Measurements from ENCODE around the gene GPR142.

The GPR142 gene

DNA sequence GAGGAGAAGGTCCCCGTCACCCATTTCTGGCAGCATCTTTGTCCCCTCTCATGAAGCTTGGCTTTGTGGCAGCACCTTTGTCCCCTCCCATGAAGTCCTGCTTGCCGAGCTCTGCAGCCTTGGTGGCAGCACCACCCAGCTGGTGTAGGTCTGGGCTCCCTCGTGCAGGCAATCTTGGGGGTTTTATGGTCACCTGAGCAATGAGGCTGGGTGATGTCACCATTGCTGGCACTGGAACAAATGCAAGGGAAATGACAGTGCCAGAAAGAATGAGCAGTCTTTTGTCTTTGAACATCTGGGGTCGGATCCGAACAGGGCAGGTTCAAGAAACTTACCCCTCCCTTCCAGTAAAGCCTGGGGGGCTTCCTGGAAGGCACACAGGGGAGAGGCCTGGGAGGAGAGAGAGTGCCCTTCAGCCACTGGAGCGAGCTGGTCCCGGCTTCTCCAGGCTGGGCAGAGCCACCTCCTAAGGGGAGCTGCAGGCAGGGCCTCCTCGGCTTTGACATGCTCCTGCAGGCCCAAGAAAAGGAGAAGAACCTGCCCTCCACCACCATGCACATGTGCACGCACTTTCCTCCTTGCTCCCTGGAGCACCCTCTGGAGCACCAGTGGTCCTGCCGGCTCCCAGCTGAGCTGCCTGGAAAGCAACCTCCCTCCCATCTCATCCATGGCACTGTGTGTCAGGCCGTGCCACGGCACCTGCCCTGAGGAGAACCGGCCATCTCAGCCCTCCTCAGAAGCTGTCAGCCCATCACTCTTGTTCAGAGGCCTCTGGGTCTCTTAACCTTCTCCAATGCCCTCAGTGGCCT is 21.7 kb upstream of the GPR142 start:
- no peak for DNase-seq

DNA sequence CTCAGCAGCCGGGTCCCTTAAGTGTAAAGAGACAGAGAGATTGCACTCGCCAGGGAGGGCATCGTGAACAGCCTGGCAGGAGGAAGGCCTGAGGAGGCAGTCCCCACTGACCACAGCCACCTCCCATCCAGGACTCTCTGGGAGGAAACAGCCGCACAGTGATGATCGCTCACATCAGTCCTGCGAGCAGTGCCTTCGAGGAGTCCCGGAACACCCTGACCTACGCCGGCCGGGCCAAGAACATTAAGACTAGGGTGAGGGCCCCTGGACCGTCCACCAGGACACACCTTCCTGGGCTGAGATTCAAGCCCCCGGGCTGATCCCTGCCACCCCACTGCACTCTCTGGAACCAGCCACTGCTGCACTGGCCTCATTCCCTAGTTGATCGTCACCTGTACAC is 19.7 kb upstream of the GPR142 start:
- no peak for DNase-seq

DNA sequence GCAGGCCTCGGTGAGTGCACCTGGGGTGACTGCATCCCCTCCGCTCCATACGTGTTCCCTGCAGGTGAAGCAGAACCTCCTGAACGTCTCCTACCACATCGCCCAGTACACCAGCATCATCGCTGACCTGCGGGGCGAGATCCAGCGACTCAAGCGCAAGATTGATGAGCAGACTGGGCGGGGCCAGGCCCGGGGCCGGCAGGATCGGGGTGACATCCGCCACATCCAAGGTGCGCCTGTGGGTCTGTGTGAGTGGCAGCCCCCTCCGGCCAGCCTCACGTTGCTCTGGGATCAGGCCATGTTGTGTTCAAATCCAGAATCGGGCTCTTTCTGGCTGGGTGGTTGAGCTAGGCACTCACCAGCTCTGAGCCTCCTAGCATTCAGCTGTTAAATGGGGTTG is 18.2 kb upstream of the GPR142 start:
- DNase-seq: no peak

DNA sequence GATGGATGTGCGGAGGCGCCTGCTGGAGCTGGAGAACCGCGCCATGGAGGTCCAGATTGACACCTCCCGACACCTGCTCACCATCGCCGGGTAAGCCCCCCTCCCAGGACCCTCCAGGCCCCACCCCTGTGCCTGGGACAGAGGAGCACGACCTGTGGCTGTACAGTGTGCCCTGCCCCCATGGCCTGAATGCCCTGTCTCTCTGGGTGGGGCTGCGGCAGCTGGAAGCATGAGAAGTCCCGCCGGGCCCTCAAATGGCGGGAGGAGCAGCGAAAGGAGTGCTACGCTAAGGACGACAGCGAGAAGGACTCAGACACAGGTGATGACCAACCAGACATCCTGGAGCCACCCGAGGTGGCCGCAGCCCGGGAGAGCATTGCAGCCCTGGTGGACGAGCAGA is 16.8 kb upstream of the GPR142 start:
- DNase-seq: no peak

DNA sequence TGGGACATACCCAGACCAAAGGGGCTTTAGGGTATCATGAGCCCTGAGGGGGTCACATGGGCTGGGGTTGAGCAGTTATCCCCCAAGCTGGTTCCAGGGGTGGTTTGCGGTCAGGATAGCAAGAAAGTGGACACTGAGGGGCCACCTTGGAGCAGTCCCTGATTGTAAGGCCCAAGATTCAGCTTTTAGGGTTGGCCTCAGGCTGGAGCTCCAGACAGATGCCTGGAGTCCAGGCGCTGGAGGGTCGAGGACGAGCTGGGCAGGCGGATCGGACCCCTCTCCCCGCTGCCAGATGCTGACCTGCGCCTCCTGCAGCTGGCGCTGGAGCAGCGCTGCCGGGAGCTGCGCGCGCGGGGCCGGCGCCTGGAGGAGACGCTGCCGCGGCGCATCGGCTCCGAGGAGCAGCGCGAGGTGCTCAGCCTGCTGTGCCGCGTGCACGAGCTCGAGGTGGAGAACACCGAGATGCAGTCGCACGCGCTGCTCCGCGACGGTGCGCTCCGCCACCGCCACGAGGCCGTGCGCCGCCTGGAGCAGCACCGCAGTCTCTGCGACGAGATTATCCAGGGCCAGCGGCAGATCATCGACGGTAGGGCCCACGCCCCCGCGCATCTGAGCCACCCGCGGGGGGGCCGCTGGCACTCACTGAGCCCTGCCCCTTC is 15.6 kb upstream of the GPR142 start:
- no peak for DNase-seq

DNA sequence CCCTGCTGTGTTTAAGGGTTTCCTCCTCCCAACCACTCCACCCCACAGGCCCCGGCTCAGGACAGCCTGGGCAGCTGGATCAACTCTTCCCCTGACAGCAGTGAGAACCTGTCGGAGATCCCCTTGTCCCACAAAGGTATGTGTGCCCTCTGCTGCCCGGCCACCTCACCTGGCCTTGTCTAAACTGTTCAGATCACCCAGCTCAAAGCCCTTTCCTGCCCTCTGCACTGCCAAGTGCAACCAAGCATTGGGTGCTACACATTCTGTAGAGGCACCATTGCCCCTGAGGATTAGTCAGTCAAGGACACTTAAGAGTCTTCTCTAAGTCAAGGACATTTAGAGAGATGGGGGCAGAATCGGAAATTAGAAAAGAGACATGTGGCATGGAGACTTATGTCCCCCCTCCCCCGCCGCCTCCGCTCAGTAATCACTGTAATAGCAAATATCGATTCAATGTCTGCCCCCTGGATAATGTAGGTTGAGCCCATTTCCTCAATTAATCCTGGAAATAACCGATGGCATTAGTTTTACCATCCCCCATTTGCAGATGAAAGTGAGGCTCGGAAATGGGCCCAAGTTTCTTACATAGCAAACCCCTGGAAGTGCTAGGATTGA is 13.8 kb upstream of the GPR142 start:
- DNase-seq: no peak

DNA sequence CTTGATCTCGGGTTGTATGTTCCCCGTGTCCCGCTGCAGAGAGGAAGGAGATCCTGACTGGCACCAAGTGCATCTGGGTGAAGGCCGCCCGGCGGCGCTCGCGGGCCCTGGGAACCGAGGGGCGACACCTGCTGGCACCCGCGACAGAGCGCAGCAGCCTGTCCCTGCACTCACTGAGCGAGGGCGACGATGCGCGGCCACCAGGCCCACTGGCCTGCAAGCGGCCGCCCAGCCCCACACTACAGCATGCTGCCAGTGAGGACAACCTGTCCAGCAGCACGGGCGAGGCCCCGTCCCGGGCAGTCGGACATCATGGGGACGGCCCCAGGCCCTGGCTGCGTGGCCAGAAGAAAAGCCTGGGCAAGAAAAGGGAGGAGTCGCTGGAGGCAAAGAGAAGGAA is 13.2 kb upstream of the GPR142 start:
- no peak for DNase-seq

DNA sequence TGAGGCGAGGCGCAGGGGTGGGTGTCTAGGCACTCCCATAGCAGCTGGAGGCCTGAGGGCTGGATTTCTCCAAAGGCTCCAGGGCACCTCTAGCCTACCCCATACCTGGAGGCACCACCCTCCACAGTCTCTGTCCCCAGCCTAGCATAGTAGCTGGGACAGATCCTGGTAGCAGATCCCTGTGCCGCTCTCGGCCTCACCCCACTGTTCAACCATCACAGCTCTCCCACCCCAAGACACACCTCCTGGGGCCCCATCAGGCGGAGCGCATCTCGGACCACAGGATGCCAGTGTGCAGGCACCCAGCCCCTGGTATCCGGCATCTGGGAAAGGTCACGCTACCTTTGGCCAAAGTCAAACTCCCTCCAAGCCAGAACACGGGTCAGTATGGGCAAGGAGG is 12.7 kb upstream of the GPR142 start:
- no peak for DNase-seq

DNA sequence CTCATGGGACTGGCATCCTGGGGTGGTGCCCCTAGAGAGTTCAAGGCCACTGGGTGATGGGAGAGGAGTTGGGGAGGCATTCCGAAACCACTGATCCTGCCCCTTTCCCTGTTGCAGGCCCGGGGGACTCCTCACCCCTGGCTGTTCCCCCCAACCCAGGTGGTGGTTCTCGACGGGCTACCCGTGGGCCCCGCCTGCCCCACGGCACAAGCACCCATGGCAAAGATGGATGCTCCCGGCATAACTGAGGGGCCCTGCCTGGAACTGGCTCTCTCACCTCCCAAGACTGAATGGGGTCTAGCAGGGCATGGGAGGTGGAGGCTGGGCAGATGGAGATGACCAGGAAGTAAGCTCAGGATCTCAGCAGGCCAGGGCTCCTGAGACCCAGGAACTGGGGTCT is 12.2 kb upstream of the GPR142 start:
- no peak for DNase-seq

DNA sequence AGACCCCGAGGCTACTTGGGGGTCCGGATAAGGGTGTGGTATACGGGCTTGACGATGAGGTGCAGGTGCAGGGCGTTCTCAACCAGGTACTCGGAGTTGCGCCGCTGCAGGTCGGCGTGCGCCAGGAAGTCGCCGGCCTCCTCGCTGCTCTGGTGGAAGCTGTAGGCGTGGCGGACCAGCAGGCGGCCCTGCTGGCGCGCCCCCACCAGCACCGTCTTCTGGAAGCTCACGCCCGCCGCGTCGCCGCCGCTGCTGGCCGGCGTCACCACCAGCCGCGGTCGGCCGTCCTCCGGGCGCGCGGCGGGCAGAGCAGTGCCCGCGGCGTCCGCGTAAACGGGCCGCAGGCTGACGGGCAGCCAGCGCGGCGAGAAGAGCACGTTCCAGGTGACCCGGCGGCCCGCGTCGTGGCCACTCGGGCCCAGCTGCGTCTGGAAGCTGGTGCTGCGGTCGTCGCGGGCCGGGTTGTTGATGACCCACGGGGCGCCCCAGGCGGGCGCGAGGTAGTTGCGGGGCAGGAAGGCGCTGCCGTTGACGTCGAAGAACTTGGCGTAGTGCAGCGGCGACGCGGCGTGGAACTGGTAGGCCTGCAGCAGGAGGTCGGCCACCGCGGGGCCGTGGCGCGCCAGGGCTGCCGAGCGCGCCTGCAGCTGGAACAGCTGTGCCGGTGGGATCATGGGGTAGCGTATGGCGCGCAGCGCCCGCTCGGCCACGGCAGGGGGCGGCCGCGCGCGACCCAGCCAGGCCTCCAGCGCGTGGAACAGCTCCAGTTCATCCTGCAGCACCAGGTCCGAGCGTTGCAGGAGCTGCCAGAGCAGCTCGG is 10.4 kb upstream of the GPR142 start:
- no peak for DNase-seq

DNA sequence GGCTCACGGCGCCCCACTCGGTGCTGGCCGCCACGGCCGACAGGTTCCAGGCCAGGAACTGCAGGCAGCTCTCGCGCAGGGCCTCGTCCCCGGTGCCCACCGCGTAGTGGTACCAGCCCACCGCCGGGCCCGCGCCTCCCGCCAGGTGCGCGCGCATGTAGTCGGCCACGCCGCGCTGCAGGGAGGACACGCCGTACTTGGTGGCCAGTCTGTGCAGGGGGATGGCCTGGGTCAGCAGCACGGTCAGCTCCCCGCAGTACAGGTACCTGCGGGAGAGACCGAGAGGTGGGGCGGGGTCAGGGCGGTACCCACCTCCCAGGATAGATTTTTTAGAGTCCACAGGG is 9.9 kb upstream of the GPR142 start:
- no peak for DNase-seq

DNA sequence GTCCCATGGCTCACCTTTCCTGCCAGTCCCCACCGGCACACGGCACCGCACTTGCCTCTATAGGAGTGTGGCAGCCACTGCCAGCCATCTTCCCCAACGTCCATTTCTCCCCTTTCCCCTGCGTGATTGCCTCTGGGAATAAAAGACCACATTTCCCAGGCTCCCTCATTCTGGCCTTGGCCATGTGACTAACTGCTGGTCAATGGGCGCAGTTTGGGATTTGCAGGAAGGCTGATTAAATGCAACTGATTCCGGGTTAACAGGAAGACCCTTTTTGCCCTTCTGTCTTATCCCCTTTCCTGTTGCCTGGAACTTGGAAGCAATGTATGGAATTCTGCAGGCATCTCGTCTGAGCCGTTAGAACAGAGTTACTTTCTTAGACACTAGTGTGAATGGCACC is 8.6 kb upstream of the GPR142 start:
- no peak for DNase-seq

DNA sequence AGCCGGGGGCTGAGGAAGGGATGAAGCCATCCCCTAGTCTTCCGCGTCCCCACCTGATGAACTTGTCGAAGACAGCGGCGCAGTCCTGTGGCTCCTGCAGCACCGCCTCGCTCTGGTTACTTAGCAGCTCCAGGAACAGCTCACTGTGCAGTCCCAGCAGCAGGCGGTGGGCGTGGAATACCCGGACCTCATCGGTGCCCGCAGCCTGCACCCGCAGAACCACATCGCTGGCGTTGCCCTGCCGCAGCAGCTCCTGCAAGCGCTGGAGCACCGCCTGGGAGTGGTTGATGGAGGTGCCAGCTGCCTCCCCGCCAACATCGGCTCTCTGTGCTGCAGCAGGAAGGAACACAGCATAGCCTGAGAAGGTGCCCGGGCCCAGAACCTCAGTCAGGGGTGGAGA is 7.4 kb upstream of the GPR142 start:
- DNase-seq: no peak

DNA sequence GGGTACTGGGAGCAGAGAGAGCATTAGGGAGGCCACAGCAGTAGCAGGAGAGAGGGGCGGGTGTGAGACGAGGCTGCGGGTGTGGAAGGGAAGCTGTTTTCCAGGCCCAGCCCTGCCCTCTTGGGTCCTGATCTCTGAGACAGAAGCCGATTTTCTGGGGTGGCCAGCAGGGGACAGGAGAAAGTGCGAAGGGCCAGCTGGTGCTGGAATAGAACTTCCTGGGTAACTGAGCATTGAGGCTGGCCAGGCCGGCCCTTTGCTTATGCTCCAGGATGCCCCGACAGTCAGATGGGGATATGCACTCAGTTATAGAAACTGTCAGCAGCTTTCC is 6.4 kb upstream of the GPR142 start:
- DNase-seq: no peak

DNA sequence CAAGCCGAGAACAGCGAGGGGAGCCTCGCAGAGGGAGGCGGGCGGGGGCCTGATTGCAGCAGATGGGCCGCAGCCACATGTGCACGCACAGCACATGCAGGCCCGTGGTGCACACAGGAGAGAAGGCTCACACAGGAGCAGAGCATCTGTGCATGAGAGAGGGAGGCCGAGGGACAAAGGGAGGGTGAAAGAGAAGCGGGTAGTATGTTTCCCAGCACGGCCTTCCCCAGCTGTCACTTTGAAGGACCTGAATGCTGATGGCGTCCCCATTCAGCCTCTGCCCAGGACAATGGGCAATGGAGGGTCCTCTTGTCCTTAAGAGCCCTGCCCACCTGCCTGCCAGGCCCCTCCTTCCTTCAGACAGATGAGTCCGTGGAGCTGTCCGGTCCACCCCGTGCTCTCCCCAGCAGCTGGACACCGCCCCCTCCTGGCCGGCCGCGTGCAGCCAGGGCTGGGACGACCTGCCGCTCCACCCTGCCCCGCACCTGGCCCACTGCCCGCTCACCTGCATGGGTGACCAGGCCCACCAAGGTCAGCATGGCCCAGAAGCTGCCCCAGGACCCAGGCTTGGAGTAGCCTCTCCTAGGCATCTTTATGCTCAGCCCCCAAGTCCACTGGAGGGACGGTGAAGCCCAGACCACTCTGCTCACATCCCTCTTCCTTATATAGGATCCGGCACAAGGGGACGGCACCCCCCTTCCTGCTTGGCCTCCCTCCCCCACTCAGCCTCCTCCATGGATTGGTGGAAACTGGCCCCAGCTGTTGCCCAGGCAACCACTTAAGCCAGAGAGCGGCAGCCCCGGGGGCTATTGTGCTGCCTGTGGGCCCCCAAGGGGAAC is 5.9 kb upstream of the GPR142 start, which contains the start of gene BTBD17:
BTBD17 (minus strand) TSS at position 639 of the 839 bp plus-strand sequence; CDS start at position 590, 49 bp downstream.
- peak; percentile 24 for DNase-seq

DNA sequence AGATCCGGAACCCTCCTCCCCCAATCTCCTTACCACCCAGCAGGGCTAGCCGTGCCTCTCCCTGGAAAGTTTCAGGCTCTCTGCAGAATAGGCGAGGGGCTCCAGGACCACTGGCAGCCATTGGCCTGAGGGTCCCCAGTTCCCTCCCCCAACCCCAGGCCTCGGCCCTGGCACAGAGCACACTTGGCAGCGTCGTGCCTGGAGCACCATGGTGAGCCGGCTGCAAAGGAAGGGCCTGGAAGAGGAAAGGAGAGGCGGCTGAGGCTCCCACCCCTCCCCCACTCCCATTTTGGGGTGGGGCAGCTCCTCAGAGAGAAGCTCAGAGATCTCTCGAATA is 5.3 kb upstream of the GPR142 start:
- no peak for DNase-seq

DNA sequence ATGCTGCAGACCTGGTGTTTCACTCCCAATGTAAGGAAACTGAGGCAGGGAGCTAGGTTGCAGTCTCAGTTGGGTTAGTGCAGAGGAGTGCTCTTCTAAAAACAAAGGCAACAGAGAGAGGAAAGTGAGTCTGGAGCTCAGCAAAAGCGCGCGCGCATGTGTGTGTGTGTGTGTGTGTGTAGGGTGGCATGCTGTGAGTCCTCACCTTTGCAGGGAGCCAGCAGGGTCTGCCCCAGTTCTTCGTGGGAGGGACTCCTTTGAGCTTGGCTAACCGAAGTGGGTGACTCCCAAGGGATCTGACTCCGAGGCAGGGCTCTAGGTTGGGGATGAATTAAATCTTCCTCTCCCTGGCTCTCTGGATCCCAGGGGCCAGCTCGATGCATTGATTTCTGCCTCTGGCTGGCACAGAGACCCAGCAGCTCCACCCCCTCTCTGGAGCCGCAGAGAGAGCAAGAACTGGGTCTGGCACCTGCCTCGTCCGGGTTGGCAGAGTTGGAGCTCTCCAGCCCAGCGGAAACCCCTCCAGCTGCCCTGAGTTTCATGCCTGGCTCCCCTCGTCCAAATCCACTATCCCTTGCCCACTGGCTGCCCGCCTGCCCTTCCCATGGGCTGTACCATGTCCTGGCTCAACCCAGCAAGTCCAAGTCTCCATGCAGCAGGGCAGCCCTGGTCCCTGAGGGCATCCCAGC is 4.4 kb upstream of the GPR142 start:
- DNase-seq: no peak

DNA sequence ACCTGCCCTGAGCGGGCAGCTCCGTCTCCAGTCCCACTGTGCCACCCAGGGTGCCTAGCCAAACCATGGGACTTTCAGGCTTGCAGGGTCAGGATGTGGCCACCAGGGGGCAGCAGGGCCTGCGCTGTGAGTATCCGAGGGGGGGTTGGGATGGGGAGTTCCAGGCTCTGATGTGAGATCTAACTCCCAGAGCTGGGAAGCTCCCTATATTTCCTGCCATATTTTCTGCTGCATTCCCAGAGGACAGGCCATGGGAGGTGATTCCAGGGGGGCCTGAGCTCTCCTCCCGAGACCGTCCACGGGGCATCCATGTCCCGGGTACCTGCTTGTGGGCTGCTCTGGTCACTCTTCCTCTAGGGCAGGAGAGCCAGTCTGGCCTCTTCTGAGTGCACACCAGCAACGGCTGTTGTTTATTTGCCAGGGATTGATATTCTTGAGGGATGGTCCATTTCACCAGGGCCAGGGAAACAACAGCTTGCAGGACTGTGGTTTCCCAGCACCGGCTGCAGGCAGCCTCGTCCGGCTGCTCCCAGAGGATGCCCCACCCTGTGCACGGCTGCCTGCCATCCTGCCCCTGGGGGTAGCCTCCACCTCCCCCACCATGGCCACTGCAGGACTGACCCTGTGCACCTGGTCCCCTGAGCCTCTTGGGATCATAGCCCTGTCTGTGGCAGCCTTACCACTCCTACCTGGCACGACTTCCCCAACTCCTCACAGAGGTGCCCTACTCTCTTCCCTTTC is 1.2 kb downstream of the GPR142 start:
- no peak for DNase-seq

DNA sequence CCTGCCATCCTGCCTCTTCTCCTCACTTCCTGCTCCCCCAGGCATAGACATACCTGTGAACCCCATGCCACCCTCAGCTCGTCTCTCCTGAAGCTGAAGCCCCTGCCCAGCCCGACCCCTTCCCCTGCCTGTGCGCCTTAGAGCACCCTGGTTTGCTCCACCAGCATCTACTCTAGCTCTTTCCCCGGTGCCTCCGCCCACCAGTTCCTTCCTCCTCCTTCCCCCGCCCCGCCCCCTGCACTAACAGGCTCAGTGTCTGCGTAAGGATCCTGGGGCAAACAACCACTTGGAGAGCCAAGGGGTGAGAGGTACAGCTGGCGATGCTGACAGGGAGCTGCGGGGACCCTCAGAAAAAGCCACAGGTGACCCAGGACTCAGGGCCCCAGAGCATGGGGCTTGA is 1.9 kb downstream of the GPR142 start:
- DNase-seq: no peak

DNA sequence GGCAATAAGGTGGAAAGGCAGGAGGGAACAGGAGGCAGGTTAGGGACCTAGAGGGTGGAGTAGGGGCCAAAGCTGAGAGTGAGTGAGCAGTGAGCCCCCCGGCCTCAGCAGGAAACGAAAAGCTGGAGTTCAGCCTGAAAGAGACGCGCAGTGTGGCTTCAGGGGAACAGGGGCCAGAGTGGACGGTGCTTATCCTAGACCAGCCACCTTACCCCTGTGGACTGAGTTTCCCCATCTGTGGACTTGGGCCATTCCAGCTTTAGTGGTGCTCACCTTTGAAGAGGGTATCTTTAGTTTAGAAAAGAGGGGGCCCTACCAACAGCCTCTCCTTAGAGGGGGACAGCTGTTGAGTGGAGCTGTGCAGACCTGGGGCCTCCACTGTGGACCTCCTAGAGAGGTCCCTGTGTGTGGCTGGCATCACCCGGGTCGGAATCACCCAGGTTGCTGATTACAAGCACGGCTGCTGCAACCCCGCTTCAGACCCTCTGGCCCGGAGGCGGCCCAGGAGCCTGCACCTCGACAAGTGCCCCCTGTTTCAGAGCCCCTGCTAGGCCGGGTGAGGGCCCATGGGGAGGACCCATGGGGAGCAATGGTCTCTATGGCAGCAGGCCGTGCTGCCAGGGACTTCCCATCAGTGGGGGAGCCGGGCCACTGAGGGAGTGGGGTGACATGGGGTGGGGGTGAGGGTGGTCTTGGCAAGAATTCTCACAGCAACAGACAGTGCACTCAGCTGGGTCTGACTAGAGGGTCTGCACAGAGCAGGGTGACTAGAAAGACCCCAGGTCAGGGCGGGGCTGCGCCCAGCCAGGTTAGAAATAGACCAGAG is 2.6 kb downstream of the GPR142 start:
- DNase-seq: no peak

All from NCI-H748 treated with DMSO at 0.1 percent for 48 hours (cell line).